Stimulated activated CD8-positive, alpha-beta memory T cell treated with anti-CD3 and anti-CD28 coated beads, Interleukin-2, amount 100 ng/mL, for 1 hour (primary cell): ENCODE data around the gene PANX1.
A peak's percentile ranks its signal among the peaks of the same experiment; 100 is the strongest.
"Not testable (repeated sequence)": the region's sequence is repeated elsewhere in the genome, so short reads cannot be mapped to it uniquely, and the experiment has no call there.

Experiments
- DNase-seq, 2 donors: peaks; one replicate each; pipeline ENCODE4 v3.0.0-alpha.2; 2020; ENCODE audit warnings: low read depth in 2 of 2

PANX1 gene

GRCh38 chr11:94128746-94129511 is at the start of gene PANX1:
PANX1 (plus strand) TSS chr11:94128841; CDS start chr11:94129313, 472 bp downstream.
- DNase-seq: peak; percentile 49 to 50

- no peak for DNase-seq
Measured at GRCh38 chr11:94084164-94084563, 44.5 kb upstream of the PANX1 start.

- DNase-seq: no peak
Measured at GRCh38 chr11:94088906-94089305, 39.7 kb upstream of the PANX1 start.

- DNase-seq: no peak
Measured at GRCh38 chr11:94089341-94089740, 39.3 kb upstream of the PANX1 start.

- no peak for DNase-seq
Measured at GRCh38 chr11:94090401-94090800, 38.2 kb upstream of the PANX1 start.

- no peak for DNase-seq
Measured at GRCh38 chr11:94091091-94091490, 37.5 kb upstream of the PANX1 start.

- no peak for DNase-seq
Measured at GRCh38 chr11:94100253-94100652, 28.4 kb upstream of the PANX1 start.

- DNase-seq: no peak
Measured at GRCh38 chr11:94103471-94103870, 25.2 kb upstream of the PANX1 start.

- no peak for DNase-seq
Measured at GRCh38 chr11:94104734-94105133, 23.9 kb upstream of the PANX1 start.

- DNase-seq: no peak
Measured at GRCh38 chr11:94106716-94107115, 21.9 kb upstream of the PANX1 start.

GRCh38 chr11:94107363-94107762 is 21.3 kb upstream of the PANX1 start:
- no peak for DNase-seq

- no peak for DNase-seq
Measured at GRCh38 chr11:94111241-94111640, 17.4 kb upstream of the PANX1 start.

GRCh38 chr11:94111660-94112059 is 17.0 kb upstream of the PANX1 start:
- DNase-seq: no peak

GRCh38 chr11:94112206-94112953 is 16.3 kb upstream of the PANX1 start:
- no peak for DNase-seq

GRCh38 chr11:94117197-94117574 is 11.5 kb upstream of the PANX1 start:
- DNase-seq: no peak

- no peak for DNase-seq
Measured at GRCh38 chr11:94117871-94118270, 10.8 kb upstream of the PANX1 start.

- DNase-seq: not testable (repeated sequence)
Measured at GRCh38 chr11:94119676-94120075, 9.0 kb upstream of the PANX1 start.

GRCh38 chr11:94120516-94120915 is 8.1 kb upstream of the PANX1 start:
- not testable (repeated sequence) for DNase-seq

- DNase-seq: no peak
Measured at GRCh38 chr11:94120946-94121345, 7.7 kb upstream of the PANX1 start.

- DNase-seq: no peak
Measured at GRCh38 chr11:94125407-94126115, 3.1 kb upstream of the PANX1 start.

- DNase-seq: no peak
Measured at GRCh38 chr11:94127638-94128037, 1.0 kb upstream of the PANX1 start.

GRCh38 chr11:94128291-94128745 is 323 bp upstream of the PANX1 start:
- no peak for DNase-seq
